Hepatocyte (in vitro differentiated cells): ENCODE measurements around the gene SSBP2.

Experiments used
- EZH2 ChIP-seq: fragments of 200-600 bp; sonication (generic); IDR thresholded peaks from 2 replicates; pipeline ENCODE4 v1.6.1; 2016; ENCODE audit warnings: antibody characterized with exemption, mild to moderate bottlenecking, borderline replicate concordance
- TF ChIP-seq, protein P1 (sequence below): fragments of 200-600 bp; sonication (generic); IDR thresholded peaks from 2 replicates; pipeline ENCODE4 v1.5.1; 2016; ENCODE audit warnings: antibody characterized with exemption, mild to moderate bottlenecking; ENCODE audit not compliant: poor library complexity

DNA sequence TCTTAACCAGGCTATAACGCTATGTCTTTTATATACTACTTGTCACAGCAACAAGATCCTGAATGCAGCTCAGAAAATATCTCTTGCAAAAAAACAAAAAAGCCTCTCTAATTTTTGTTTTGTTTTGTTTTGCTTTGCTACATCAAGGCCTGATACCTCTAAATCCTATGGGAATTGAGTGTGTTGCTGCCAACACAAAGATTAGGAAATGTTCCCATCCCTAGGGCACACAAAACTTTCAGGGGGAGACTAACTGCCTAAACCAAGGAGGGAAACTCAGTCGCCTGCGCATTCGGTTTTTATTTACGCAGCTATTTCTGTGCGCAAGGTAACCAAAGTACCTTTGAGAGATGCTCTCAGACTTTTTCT lies 1.7 kb downstream of the SSBP2 start:
- TF ChIP-seq, protein P1, sequence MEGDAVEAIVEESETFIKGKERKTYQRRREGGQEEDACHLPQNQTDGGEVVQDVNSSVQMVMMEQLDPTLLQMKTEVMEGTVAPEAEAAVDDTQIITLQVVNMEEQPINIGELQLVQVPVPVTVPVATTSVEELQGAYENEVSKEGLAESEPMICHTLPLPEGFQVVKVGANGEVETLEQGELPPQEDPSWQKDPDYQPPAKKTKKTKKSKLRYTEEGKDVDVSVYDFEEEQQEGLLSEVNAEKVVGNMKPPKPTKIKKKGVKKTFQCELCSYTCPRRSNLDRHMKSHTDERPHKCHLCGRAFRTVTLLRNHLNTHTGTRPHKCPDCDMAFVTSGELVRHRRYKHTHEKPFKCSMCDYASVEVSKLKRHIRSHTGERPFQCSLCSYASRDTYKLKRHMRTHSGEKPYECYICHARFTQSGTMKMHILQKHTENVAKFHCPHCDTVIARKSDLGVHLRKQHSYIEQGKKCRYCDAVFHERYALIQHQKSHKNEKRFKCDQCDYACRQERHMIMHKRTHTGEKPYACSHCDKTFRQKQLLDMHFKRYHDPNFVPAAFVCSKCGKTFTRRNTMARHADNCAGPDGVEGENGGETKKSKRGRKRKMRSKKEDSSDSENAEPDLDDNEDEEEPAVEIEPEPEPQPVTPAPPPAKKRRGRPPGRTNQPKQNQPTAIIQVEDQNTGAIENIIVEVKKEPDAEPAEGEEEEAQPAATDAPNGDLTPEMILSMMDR = no peak
- no peak for TF ChIP-seq EZH2
